GM12873 (cell line): ENCODE results near the gene TOR1AIP2.

Experiments
- TF ChIP-seq, protein P1 (sequence below): IDR thresholded peaks from 2 replicates; pipeline ENCODE4 v1.5.1; 2012; ENCODE audit warnings: low read depth, mild to moderate bottlenecking, moderate library complexity, low read length, control low read depth; ENCODE audit not compliant: insufficient read depth; ENCODE audit errors: missing control alignments

TOR1AIP2 gene

DNA sequence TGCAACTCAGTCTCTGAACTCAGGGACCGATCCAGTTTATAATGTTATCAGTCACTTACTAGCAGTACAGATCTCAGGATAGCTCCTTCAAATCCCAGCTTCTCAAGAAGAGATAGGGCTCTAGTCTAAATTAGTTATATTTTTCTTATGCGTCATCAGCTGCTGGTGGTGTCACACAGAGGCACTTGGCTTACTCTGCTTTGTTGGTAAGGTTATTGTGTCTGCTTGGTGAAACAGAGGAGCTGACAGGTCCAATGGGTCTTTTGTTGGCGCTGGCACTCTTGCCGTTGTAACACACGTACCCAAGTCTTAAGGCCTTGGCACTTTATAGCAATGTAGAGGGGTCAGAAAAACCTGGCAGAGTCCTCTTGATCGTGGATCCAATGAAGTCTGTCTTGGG is 12.2 kb downstream of the TOR1AIP2 start:
- TF ChIP-seq, protein P1, sequence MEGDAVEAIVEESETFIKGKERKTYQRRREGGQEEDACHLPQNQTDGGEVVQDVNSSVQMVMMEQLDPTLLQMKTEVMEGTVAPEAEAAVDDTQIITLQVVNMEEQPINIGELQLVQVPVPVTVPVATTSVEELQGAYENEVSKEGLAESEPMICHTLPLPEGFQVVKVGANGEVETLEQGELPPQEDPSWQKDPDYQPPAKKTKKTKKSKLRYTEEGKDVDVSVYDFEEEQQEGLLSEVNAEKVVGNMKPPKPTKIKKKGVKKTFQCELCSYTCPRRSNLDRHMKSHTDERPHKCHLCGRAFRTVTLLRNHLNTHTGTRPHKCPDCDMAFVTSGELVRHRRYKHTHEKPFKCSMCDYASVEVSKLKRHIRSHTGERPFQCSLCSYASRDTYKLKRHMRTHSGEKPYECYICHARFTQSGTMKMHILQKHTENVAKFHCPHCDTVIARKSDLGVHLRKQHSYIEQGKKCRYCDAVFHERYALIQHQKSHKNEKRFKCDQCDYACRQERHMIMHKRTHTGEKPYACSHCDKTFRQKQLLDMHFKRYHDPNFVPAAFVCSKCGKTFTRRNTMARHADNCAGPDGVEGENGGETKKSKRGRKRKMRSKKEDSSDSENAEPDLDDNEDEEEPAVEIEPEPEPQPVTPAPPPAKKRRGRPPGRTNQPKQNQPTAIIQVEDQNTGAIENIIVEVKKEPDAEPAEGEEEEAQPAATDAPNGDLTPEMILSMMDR = no peak

DNA sequence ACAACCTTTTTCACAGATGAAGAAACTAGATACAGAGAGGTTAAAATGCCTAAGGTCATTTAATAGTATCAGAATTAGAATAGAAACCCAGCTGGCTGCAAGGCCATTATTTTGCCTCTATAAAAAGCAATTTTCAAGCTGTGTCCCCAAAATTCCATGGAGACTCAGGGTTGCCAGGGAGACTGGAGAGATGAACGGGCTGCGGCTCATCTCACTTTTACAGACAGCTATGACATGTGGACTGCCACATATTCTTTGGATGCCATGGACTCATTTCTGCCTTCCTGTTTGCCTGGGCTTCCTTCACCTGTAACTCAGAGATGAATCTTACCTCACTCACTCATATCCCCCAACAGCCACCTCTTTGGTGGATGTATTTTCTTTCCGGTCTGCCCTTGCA is 17.0 kb downstream of the TOR1AIP2 start:
- TF ChIP-seq, protein P1 = no peak

DNA sequence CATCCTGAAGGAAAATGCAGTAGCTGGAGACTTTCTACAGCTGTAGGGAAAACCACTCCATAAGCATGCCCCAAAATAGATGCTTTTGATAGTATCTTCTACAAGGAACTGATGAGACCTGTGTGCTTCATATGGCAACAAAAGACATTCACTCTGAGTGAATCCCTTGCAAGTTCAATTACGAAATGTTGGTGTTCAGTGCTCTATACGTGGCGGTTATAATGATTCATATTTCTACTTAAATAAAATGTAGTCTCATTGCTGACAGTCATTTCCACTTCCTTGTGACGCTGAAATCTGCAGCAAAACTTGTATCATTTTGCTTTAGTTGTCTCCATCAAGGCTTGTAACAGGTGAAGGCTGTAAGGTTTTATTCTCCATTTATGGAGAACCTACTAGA is 20.6 kb downstream of the TOR1AIP2 start:
- TF ChIP-seq, protein P1 = no peak

DNA sequence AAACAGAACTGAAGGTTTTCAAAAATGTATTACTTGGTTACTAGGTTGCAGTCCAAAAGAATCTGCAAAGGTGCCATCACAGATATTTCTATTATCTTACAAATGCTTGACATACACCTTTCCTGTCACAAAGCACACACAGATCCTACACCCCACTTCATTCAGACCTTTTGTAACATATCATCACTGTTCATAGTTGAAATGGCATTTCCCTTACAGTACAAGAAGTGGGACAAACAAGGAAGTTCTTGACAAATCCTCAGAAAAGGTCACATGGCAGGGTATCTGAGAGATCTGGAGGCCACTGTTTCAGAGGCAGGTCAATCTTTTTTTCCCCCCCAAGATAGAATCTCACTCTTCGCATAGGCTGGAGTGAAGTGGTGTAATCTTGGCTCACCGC is 21.3 kb downstream of the TOR1AIP2 start:
- TF ChIP-seq, protein P1 = no peak

DNA sequence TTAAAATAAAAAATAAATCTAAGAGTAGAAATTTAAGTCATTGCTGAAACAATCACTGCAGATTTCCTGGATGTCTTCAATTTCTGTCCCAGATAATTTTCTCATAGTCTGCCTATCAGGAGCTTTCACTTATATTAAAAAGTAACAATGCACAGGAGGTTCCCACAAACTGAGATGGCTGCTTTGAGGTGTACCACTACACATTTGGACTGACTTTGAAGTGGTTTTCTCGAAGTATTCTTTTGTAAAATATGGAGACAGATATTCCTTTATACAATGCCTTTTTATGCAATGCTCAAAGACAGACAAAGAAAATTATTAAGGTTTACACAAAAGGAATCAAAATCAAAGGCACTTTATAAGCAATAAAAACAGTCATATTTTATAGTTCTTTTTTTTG is 24.5 kb downstream of the TOR1AIP2 start:
- TF ChIP-seq, protein P1 = no peak

DNA sequence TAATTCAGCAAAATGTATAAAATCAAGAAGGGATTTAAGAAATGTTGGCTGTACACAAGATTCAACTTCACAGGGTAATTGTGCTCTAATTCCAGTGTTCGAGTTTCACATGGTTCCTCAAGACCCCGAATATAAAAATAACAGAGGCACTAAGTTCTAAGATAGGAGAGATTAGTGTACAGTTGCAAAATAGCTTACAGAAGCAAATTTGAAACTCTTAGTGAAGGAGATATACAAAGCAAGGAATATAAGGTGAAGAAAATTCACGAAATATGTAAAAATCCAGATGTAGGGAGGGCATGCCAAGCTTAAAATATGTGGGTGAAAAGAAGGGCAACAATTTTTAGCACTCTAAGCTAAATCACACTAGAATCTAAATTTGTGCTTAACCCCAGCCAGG is 29.4 kb downstream of the TOR1AIP2 start:
- TF ChIP-seq, protein P1 = no peak

DNA sequence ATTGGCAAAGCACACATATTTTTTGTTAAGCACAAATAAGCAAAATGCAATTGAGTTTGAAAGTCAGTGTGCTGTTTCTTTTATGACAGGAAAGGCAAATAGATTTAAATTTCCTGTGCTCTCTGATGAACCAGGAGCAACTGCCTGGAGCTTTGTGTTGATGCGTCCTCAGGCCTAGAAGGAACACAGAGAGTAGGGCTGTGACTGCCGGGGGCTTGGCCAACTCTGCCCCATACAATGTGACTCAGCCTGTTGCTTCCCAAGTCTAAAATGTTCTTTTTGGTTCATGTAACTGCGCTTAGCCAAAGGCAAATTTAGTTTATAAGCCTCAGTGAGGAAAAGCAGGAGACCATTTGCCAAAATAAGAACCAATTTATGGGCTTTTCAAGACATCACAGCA is 37.5 kb downstream of the TOR1AIP2 start:
- TF ChIP-seq, protein P1 = no peak
